ENCODE results near the gene DCDC2B. TPM values are rescaled to one million over a fixed set of nuclear protein-coding genes. Genes with fewer than 3 reads are reported as not detected.

Gene DCDC2B
- total and polyA plus RNA-seq, 7 donors, result 0.04 TPM; not detected in 6

DNA sequence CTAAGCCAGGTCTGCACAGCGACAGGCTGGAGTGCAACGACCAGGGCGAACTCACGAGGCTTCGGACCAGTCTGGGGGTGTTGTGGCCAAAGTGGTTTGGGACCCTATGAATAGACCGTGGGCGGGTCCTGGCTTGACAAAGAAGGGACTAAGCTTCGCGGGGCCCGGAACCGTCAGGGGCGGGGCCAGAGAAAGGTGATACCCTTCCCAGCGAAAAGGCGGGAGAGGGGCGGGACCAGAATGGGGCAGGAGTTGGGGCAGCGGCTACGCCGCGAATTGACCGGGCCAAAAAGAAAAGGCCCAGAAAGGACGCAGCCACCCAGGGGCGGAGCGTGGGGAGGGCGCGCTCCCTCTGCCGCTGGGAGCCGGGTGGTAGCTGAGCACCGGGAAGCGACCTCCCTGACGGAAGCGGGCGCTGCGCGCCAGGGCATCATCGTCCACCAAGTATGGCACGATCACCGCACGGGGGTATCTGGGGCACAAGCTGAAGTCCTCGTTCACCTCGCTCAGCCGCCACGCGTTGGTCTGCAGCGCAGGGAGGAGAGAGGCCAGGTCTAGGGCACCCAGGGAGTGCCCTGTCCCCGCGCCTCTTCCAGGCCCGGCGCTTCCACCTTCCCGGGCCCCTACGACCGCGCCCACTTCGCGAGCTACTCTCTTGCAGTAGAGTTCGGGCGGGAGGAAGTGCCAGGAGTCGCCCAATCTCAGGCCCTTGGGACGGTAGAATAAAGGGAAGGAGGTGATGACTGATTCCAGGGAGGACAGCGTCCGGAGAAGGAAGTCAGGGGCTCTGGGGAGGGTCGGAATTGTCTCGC is 31.5 kb downstream of the DCDC2B start:
- H3K4me3 ChIP-seq, result peak overlapping the region; percentile 81
- ATAC-seq (peak; percentile 48 to 74 (median 59)), DNase-seq (peak; percentile 67 to 75)
- WGBS, 3 donors, result 3 to 4% (median 3%) methylated on average over 53 to 62 of the region's 62 CpGs
- H3K27me3 ChIP-seq (ENCODE audit: insufficient read depth in 3 of 3, low read length in 2 of 3), result no peaks in the 10 kb centered on the region
- TF ChIP-seq, protein P1, sequence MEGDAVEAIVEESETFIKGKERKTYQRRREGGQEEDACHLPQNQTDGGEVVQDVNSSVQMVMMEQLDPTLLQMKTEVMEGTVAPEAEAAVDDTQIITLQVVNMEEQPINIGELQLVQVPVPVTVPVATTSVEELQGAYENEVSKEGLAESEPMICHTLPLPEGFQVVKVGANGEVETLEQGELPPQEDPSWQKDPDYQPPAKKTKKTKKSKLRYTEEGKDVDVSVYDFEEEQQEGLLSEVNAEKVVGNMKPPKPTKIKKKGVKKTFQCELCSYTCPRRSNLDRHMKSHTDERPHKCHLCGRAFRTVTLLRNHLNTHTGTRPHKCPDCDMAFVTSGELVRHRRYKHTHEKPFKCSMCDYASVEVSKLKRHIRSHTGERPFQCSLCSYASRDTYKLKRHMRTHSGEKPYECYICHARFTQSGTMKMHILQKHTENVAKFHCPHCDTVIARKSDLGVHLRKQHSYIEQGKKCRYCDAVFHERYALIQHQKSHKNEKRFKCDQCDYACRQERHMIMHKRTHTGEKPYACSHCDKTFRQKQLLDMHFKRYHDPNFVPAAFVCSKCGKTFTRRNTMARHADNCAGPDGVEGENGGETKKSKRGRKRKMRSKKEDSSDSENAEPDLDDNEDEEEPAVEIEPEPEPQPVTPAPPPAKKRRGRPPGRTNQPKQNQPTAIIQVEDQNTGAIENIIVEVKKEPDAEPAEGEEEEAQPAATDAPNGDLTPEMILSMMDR (IDR thresholded peaks at IDR 0.05), result peak; percentile 14
- H3K9me3 ChIP-seq, result no peaks in the 10 kb centered on the region
- intact Hi-C loops (cut with DNase I), result no loop called here
- H3K36me3 ChIP-seq (ENCODE audit: insufficient read depth in 1 of 2, low read depth in 1 of 2), result no peaks in the 10 kb centered on the region
- H3K4me1 ChIP-seq, result peaks cover 6% of the 10 kb centered on the region
- H3K27ac ChIP-seq, result peak overlapping the region; percentile 72

DNA sequence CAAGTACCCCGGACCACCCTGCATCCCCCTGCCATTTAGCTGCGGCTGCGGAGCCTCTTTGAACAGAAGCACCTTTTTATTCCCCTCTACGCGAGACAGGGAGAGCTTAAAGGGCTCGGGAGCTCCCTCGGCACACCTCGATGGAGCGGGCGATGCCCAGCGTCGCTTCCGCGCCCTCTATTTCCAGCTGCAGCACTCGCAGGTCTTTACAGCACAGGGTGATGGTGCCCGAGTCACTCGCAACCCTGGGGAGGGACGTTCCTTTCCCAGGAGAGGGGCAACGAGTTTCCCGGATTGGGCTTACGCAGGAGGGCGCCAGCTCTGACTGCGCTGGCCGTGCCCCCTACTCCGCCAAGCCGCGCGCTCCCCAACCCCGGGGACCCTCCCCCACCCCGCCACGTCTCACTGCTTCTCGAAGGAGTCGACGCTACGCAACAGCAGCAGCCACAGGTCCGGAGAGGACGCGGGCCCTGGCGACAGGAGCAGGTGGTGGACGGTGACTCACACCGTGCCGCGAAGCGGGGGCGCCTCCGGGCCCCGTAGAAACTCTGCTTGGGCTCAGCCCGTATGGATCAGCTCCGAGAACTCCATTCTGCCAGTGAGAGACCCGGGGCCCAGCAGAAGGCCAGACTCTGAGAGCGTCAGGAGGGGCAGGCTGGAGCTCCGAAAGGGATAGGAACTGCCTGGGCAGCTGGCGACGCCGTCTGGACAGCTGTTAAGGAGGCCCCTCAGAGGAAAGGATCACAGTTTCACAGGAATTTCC is 32.3 kb downstream of the DCDC2B start:
- TF ChIP-seq, protein P1 (IDR thresholded peaks at IDR 0.05), result no peak
- WGBS, 3 donors, result 1 to 3% (median 2%) methylated on average over 45 to 55 of the region's 55 CpGs
- intact Hi-C loops (cut with DNase I), result no loop called here
- peaks cover 14% of the 10 kb centered on the region for H3K4me1 ChIP-seq
- H3K9me3 ChIP-seq, result no peaks in the 10 kb centered on the region
- H3K4me3 ChIP-seq, result peak overlapping the region; percentile 81
- DNase-seq, result peak; percentile 73 to 83
- no peaks in the 10 kb centered on the region for H3K27me3 ChIP-seq (ENCODE audit: insufficient read depth in 3 of 3, low read length in 2 of 3)
- H3K36me3 ChIP-seq (ENCODE audit: insufficient read depth in 1 of 2, low read depth in 1 of 2), result no peaks in the 10 kb centered on the region
- peak; percentile 88 to 90 (median 88) for ATAC-seq
- peak overlapping the region; percentile 72 for H3K27ac ChIP-seq

DNA sequence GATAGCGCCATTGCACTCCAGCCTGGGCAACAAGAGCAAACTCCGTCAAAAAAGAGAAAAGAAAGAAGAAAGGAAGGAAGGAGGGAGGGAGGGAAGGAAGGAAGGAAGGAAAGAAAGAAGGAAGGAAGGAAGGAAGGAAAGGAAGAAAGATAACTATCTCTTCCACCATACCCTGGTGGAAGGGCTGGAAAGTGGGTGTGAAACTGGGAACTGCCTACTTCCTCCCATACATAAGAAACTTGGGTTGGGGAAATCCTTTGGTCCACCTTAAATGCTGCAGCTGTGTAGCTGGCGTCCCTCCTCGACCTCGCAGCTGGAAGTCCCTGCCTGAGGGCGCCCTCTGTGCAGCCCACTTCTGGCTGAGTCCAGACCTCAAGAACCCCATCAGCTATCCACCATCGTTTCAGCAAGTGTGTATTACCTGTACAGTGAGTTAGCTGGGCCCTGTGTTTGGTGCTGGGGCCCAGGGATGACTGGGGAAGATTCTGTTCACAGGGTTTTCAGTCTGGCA is 33.5 kb downstream of the DCDC2B start:
- peak overlapping the region; percentile 33 for H3K4me3 ChIP-seq

DNA sequence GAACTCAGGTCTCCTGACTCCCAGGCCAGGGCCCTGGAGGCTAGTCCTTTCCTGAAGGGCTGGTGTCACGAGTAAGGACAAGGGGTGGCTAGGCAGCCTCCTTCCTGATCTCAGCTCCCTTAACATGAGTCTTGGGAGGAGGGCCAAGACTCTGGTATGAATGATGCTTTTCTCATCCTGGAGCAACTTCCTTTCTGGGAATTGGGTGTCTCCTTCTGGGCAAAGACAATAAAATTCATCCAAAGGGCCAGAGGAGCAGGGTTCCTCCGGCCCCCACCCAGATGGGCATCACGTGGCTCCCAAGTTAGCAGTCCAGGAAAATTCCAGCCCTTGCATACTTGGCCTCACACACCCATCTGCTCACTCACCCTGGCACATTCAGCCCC is 38.0 kb downstream of the DCDC2B start, which contains the start of gene FAM167B:
TSS of gene FAM167B (plus strand) at position 335 of the 386 bp plus-strand sequence. CDS start 200 bp downstream, outside the sequence.
- peaks cover 28% of the 10 kb centered on the region for H3K4me1 ChIP-seq
- WGBS, 3 donors, result 35 to 65% (median 52%) methylated on average over 3 of the region's 3 CpGs
- peak within 1 kb of the TSS; percentile 53 for H3K27ac ChIP-seq
- H3K4me3 ChIP-seq, result peak within 1 kb of the TSS; percentile 35
- intact Hi-C loops (cut with DNase I), result no loop called here
- H3K9me3 ChIP-seq, result no peaks in the 10 kb centered on the region
- ATAC-seq (peak in 3 of 4 donors; percentile 25 to 40 (median 33)), DNase-seq (peak; percentile 65 to 66)
- H3K27me3 ChIP-seq (ENCODE audit: insufficient read depth in 3 of 3, low read length in 2 of 3), result no peaks in the 10 kb centered on the region
- TF ChIP-seq, protein P1 (IDR thresholded peaks at IDR 0.05), result no peak
- H3K36me3 ChIP-seq (ENCODE audit: insufficient read depth in 1 of 2, low read depth in 1 of 2), result no peaks in the 10 kb centered on the region

More for the DNA sequence above, 33.5 kb downstream of the DCDC2B start:
- intact Hi-C loops (cut with DNase I), result no loop called here
- ATAC-seq (no peak), DNase-seq (peak; percentile 28 to 58)
- Histone ChIP-seq H3K4me1 (peaks cover 26% of the 10 kb centered on the region), H3K27ac (peak overlapping the region; percentile 72), H3K27me3 (ENCODE audit: insufficient read depth in 3 of 3, low read length in 2 of 3) (no peaks in the 10 kb centered on the region), H3K36me3 (ENCODE audit: insufficient read depth in 1 of 2, low read depth in 1 of 2) (no peaks in the 10 kb centered on the region), H3K9me3 (no peaks in the 10 kb centered on the region)
- TF ChIP-seq, protein P1 (IDR thresholded peaks at IDR 0.05), result no peak
- WGBS, 3 donors, result 36 to 42% (median 40%) methylated on average over 7 of the region's 7 CpGs
